GM12892 (cell line): ENCODE measurements around the gene NSMCE1.
"Not testable (repeated sequence)": the region's sequence is repeated elsewhere in the genome, so short reads cannot be mapped to it uniquely, and the experiment has no call there.

Source experiments
- DNase-seq: peaks from one replicate; pipeline ENCODE4 v3.0.0; 2011; ENCODE audit not compliant: insufficient read length
- FAIRE-seq: peaks from 2 replicates; lab custom pipeline; 2011; peaks lifted over from hg19 to GRCh38; lab: Jason Lieb, UNC
- POLR2A ChIP-seq: IDR thresholded peaks from 2 replicates; pipeline ENCODE4 v1.6.1; 2011; ENCODE audit warnings: low read depth, low read length, control low read depth
- POLR2AphosphoS5 ChIP-seq: IDR thresholded peaks from 2 replicates; pipeline ENCODE4 v1.6.1; 2011; ENCODE audit warnings: low read depth, low read length, control low read depth
- TAF1 ChIP-seq: IDR thresholded peaks from 2 replicates; pipeline ENCODE4 v1.6.1; 2011; ENCODE audit warnings: low read depth, mild to moderate bottlenecking, control low read depth, low read length, borderline replicate concordance

The NSMCE1 gene

GRCh38 chr16:27203507-27204311, 64.9 kb downstream of the NSMCE1 start, which contains the start of gene KDM8:
Gene KDM8, plus strand, starts transcription at chr16:27203526. Its CDS starts 6,598 bp downstream, at chr16:27210124.
- TF ChIP-seq TAF1 (0 out of 2 replicates have a peak, but pooled peaks have one; percentile 23), POLR2A (peak; percentile 84), POLR2AphosphoS5 (peak; percentile 79)
- DNase-seq (peak; percentile 95), FAIRE-seq (peak; percentile 95)

- DNase-seq (no peak), FAIRE-seq (no peak)
- TF ChIP-seq POLR2AphosphoS5 (no peak), POLR2A (no peak), TAF1 (no peak)
Observed at GRCh38 chr16:27202923-27203506, 65.6 kb downstream of the NSMCE1 start.

- DNase-seq, FAIRE-seq: not testable (repeated sequence)
Observed at GRCh38 chr16:27200914-27201313, 67.7 kb downstream of the NSMCE1 start.

- peak; percentile 83 for FAIRE-seq
- TF ChIP-seq POLR2A: no peak
- TF ChIP-seq TAF1: no peak
- no peak for TF ChIP-seq POLR2AphosphoS5
- no peak for DNase-seq
Observed at GRCh38 chr16:27199736-27200135, 68.8 kb downstream of the NSMCE1 start.

- no peak for TF ChIP-seq TAF1
- no peak for FAIRE-seq
- no peak for DNase-seq
Observed at GRCh38 chr16:27199235-27199586, 69.4 kb downstream of the NSMCE1 start.

GRCh38 chr16:27198451-27199234, 69.9 kb downstream of the NSMCE1 start:
- DNase-seq (no peak), FAIRE-seq (peak; percentile 21)
- no peak for TF ChIP-seq POLR2AphosphoS5
- no peak for TF ChIP-seq POLR2A
- no peak for TF ChIP-seq TAF1

- FAIRE-seq (no peak), DNase-seq (no peak)
- TF ChIP-seq POLR2A (no peak), TAF1 (no peak), POLR2AphosphoS5 (no peak)
Observed at GRCh38 chr16:27197004-27197403, 71.6 kb downstream of the NSMCE1 start.

GRCh38 chr16:27195941-27196595, 72.5 kb downstream of the NSMCE1 start:
- no peak for FAIRE-seq
- TF ChIP-seq TAF1 (no peak), POLR2AphosphoS5 (no peak), POLR2A (no peak)
- no peak for DNase-seq

- FAIRE-seq: no peak
- TF ChIP-seq TAF1: no peak
- TF ChIP-seq POLR2A: no peak
- TF ChIP-seq POLR2AphosphoS5: no peak
- no peak for DNase-seq
Observed at GRCh38 chr16:27195076-27195741, 73.4 kb downstream of the NSMCE1 start.

- DNase-seq (no peak), FAIRE-seq (no peak)
Observed at GRCh38 chr16:27193300-27193990, 75.1 kb downstream of the NSMCE1 start.

GRCh38 chr16:27191352-27191924, 77.1 kb downstream of the NSMCE1 start:
- FAIRE-seq: no peak
- no peak for TF ChIP-seq TAF1
- TF ChIP-seq POLR2AphosphoS5: no peak
- no peak for TF ChIP-seq POLR2A

More at GRCh38 chr16:27193300-27193990, 75.1 kb downstream of the NSMCE1 start:
- TF ChIP-seq POLR2A: no peak
- no peak for TF ChIP-seq POLR2AphosphoS5
- TF ChIP-seq TAF1: no peak

More at GRCh38 chr16:27191352-27191924, 77.1 kb downstream of the NSMCE1 start:
- DNase-seq: no peak
